ENCODE measurements around the gene CWC22.

DNA sequence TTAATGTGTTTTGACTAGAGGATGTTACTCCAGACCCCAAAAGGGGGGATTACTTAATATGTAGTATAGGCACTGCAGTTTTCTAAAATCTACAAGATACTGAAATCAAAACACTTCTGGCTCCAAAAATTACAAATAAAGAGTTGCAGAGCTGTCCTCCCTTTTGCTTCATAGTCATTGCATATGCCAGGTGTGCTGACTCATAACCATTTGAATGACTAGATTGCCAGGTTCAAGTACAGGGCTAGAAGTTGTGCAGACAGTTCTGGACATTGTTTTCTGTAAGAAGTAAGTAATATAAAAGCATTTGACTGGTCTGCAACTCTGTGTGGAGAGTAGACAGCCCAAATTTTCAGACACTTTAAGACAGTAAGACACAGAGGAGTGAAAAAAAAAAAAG lies 6.7 kb downstream of the CWC22 start:
- TF ChIP-seq EZH2 (IDR thresholded peaks at IDR 0.05; ENCODE audit: borderline replicate concordance, low read depth, low read length, severe bottlenecking) = no peak
- TF ChIP-seq, protein P1, sequence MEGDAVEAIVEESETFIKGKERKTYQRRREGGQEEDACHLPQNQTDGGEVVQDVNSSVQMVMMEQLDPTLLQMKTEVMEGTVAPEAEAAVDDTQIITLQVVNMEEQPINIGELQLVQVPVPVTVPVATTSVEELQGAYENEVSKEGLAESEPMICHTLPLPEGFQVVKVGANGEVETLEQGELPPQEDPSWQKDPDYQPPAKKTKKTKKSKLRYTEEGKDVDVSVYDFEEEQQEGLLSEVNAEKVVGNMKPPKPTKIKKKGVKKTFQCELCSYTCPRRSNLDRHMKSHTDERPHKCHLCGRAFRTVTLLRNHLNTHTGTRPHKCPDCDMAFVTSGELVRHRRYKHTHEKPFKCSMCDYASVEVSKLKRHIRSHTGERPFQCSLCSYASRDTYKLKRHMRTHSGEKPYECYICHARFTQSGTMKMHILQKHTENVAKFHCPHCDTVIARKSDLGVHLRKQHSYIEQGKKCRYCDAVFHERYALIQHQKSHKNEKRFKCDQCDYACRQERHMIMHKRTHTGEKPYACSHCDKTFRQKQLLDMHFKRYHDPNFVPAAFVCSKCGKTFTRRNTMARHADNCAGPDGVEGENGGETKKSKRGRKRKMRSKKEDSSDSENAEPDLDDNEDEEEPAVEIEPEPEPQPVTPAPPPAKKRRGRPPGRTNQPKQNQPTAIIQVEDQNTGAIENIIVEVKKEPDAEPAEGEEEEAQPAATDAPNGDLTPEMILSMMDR (IDR thresholded peaks at IDR 0.05; ENCODE audit: extremely low read depth in 1 of 2, insufficient read depth in 1 of 2, low read depth in 1 of 2, low read length in 2 of 2) = no peak
- no peak for TF ChIP-seq POLR2AphosphoS5 (IDR thresholded peaks at IDR 0.05; ENCODE audit: insufficient read depth, low read depth, low read length)
